ENCODE results near the gene TSR3. TPM values are rescaled to one million over a fixed set of nuclear protein-coding genes. Genes with fewer than 3 reads are reported as not detected.

Gene TSR3
- total and polyA plus RNA-seq, 11 donors, result 46.3 to 108 (median 60.0) TPM

- 96 to 97% (median 96%) methylated on average over 20 to 21 of the region's 21 CpGs for WGBS, 4 donors
- Histone ChIP-seq H3K4me3 (no peak overlapping the region), H3K9me3 (no peaks in the 10 kb centered on the region), H3K36me3 (peaks cover 0 to 87% (median 78%) of the 10 kb centered on the region in 9 donors), H3K27ac (no peak overlapping the region), H3K27me3 (no peaks in the 10 kb centered on the region), H3K4me1 (no peaks in the 10 kb centered on the region)
- TF ChIP-seq CTCF (IDR thresholded peaks at IDR 0.05) (no peak), POLR2A (IDR thresholded peaks at IDR 0.05) (no peak)
- DNase-seq (no peak), ATAC-seq (peak in 1 of 4 donors; percentile 18)
- intact Hi-C loops (cut with DNase I), result no loop called here
Measured at GRCh38 chr16:1393613-1394176, 42.0 kb upstream of the TSR3 start.

GRCh38 chr16:1392826-1393225 is 41.1 kb upstream of the TSR3 start:
- Histone ChIP-seq H3K9me3 (no peaks in the 10 kb centered on the region), H3K36me3 (peaks cover 0 to 87% (median 76%) of the 10 kb centered on the region in 9 donors), H3K4me3 (no peak overlapping the region), H3K27ac (no peak overlapping the region), H3K4me1 (no peaks in the 10 kb centered on the region), H3K27me3 (no peaks in the 10 kb centered on the region)
- no peak for TF ChIP-seq CTCF (IDR thresholded peaks at IDR 0.05)
- TF ChIP-seq POLR2A (IDR thresholded peaks at IDR 0.05), result no peak
- no peak for ATAC-seq
- DNase-seq, result no peak
- 91 to 96% (median 94%) methylated on average over 17 of the region's 17 CpGs for WGBS, 4 donors
- intact Hi-C loops (cut with DNase I), result no loop called here

GRCh38 chr16:1390239-1390779 is 38.6 kb upstream of the TSR3 start:
- Histone ChIP-seq H3K9me3 (no peaks in the 10 kb centered on the region), H3K27me3 (no peaks in the 10 kb centered on the region), H3K27ac (no peak overlapping the region), H3K4me3 (no peak overlapping the region), H3K36me3 (peaks cover 0 to 74% (median 65%) of the 10 kb centered on the region in 9 donors), H3K4me1 (no peaks in the 10 kb centered on the region)
- TF ChIP-seq CTCF (IDR thresholded peaks at IDR 0.05) (no peak), POLR2A (IDR thresholded peaks at IDR 0.05) (no peak)
- ATAC-seq (no peak), DNase-seq (no peak)
- 81 to 93% (median 89%) methylated on average over 27 to 28 of the region's 28 CpGs for WGBS, 4 donors
- intact Hi-C loops (cut with DNase I), result no loop called here

DNA sequence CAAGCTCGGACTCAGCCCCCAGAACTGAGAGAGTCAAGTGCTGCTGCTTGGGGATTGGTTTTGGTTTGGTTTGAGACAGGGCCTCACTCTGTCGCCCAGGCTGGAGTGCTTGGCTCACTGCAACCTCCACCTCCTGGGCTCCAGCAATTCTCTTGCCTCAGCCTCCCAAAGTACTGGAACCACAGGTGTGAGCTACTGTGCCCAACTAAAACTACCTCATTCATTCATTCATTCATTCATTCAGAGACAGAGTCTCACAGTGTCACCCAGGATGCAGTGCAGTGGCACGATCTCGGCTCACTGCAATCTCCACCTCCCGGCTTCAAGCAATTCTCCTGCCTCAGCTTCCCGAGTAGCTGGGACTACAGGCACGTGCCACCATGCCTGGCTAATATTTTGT is 38.1 kb upstream of the TSR3 start:
- 93 to 96% (median 94%) methylated on average over 6 to 7 of the region's 7 CpGs for WGBS, 4 donors
- H3K27me3 ChIP-seq, result no peaks in the 10 kb centered on the region
- H3K4me1 ChIP-seq, result no peaks in the 10 kb centered on the region
- intact Hi-C loops (cut with DNase I), result no loop called here
- H3K4me3 ChIP-seq, result no peak overlapping the region
- ATAC-seq (no peak), DNase-seq (no peak)
- H3K27ac ChIP-seq, result no peak overlapping the region
- peaks cover 0 to 79% (median 70%) of the 10 kb centered on the region in 9 donors for H3K36me3 ChIP-seq
- no peaks in the 10 kb centered on the region for H3K9me3 ChIP-seq
- TF ChIP-seq POLR2A (IDR thresholded peaks at IDR 0.05), result no peak
- TF ChIP-seq CTCF (IDR thresholded peaks at IDR 0.05), result no peak

Data from heart left ventricle (tissue), 16 donors.